ENCODE results near the gene ARSB.

- TF ChIP-seq CTCF (IDR thresholded peaks at IDR 0.05; ENCODE audit: low read length) (no peak), EZH2phosphoT487 (IDR thresholded peaks at IDR 0.05; ENCODE audit: low read length) (no peak)
Measured at GRCh38 chr5:78830528-78831046, 154.5 kb downstream of the ARSB start.
